HG03439 (cell line): ENCODE measurements around the gene LRP1-AS.

Experiments used
- ATAC-seq: cut with Tn5 transposase; IDR thresholded peaks from one replicate; pipeline ENCODE4 v1.9.1; 2021; ENCODE audit warnings: mild to moderate bottlenecking, moderate library complexity; ENCODE audit not compliant: unreplicated experiment

LRP1-AS gene

GRCh38 chr12:57180321-57180989 is 33.0 kb upstream of the LRP1-AS start:
- no peak for ATAC-seq

GRCh38 chr12:57179331-57180086 is 32.1 kb upstream of the LRP1-AS start:
- no peak for ATAC-seq

GRCh38 chr12:57178213-57178612 is 30.8 kb upstream of the LRP1-AS start:
- no peak for ATAC-seq

GRCh38 chr12:57177354-57177753 is 29.9 kb upstream of the LRP1-AS start:
- no peak for ATAC-seq

GRCh38 chr12:57176846-57177245 is 29.4 kb upstream of the LRP1-AS start:
- no peak for ATAC-seq

- ATAC-seq, result no peak
These were observed 28.7 kb upstream of the LRP1-AS start for GRCh38 chr12:57176139-57176477.

- no peak for ATAC-seq
These were observed 28.2 kb upstream of the LRP1-AS start for GRCh38 chr12:57175428-57176138.

GRCh38 chr12:57173683-57174082 is 26.3 kb upstream of the LRP1-AS start:
- no peak for ATAC-seq

- no peak for ATAC-seq
These were observed 25.7 kb upstream of the LRP1-AS start for GRCh38 chr12:57173089-57173488.

GRCh38 chr12:57171668-57172067 is 24.2 kb upstream of the LRP1-AS start:
- ATAC-seq, result no peak

- no peak for ATAC-seq
These were observed 23.5 kb upstream of the LRP1-AS start for GRCh38 chr12:57170927-57171326.

- no peak for ATAC-seq
These were observed 23.0 kb upstream of the LRP1-AS start for GRCh38 chr12:57170408-57170807.

- ATAC-seq, result no peak
These were observed 22.6 kb upstream of the LRP1-AS start for GRCh38 chr12:57169969-57170368.

- ATAC-seq, result no peak
These were observed 21.8 kb upstream of the LRP1-AS start for GRCh38 chr12:57169046-57169795.

GRCh38 chr12:57168058-57168457 is 20.6 kb upstream of the LRP1-AS start:
- no peak for ATAC-seq

- no peak for ATAC-seq
These were observed 19.6 kb upstream of the LRP1-AS start for GRCh38 chr12:57166971-57167371.

- no peak for ATAC-seq
These were observed 18.3 kb upstream of the LRP1-AS start for GRCh38 chr12:57165741-57166140.

GRCh38 chr12:57164966-57165625 is 17.7 kb upstream of the LRP1-AS start:
- no peak for ATAC-seq

- no peak for ATAC-seq
These were observed 17.0 kb upstream of the LRP1-AS start for GRCh38 chr12:57164454-57164853.

GRCh38 chr12:57162553-57163125 is 15.2 kb upstream of the LRP1-AS start:
- no peak for ATAC-seq
